ENCODE results near the gene MPEG1. TPM values are rescaled to one million over a fixed set of nuclear protein-coding genes. Genes with fewer than 3 reads are reported as not detected.
A peak's percentile ranks its signal among the peaks of the same experiment; 100 is the strongest.

Gene MPEG1
- total and polyA plus RNA-seq, 2 of the 13 experiments (the other 11 are each of a cell fraction or from before 2014, with no cell fraction given), result not detected

GRCh38 chr11:59191095-59191494 is 21.6 kb downstream of the MPEG1 start (continued):
- TF ChIP-seq ZKSCAN1 (IDR thresholded peaks at IDR 0.05; ENCODE audit: low read length) (no peak), MAZ (IDR thresholded peaks at IDR 0.05; ENCODE audit: borderline replicate concordance, low read depth, low read length) (no peak), MAZ (CRISPR knock-in tag; IDR thresholded peaks at IDR 0.05; ENCODE audit: low read depth) (no peak), RFX3 (CRISPR knock-in tag; IDR thresholded peaks at IDR 0.05) (no peak), ZNF3 (CRISPR knock-in tag; IDR thresholded peaks at IDR 0.05) (no peak), BRCA1 (CRISPR knock-in tag; IDR thresholded peaks at IDR 0.05) (no peak), ZNF577 (CRISPR knock-in tag; IDR thresholded peaks at IDR 0.05; ENCODE audit: borderline replicate concordance, low read depth) (no peak), ZSCAN25 (CRISPR knock-in tag; IDR thresholded peaks at IDR 0.05) (0 out of 2 replicates have a peak, but pooled peaks have one; percentile 35), CBFB (CRISPR knock-in tag; IDR thresholded peaks at IDR 0.05) (no peak), ZBTB21 (CRISPR knock-in tag; IDR thresholded peaks at IDR 0.05) (no peak), TEAD3 (CRISPR knock-in tag; optimal IDR thresholded peaks at IDR 0.05; ENCODE audit: borderline replicate concordance) (peak; percentile 93), HOXA7 (CRISPR knock-in tag; IDR thresholded peaks at IDR 0.05) (no peak), RARG (CRISPR knock-in tag; IDR thresholded peaks at IDR 0.05; ENCODE audit: low read depth) (no peak), ZKSCAN5 (CRISPR knock-in tag; IDR thresholded peaks at IDR 0.05) (no peak), ZNF510 (CRISPR knock-in tag; IDR thresholded peaks at IDR 0.05; ENCODE audit: low read depth) (no peak), ZNF549 (CRISPR knock-in tag; IDR thresholded peaks at IDR 0.05) (no peak), U2AF2 (IDR thresholded peaks at IDR 0.05; ENCODE audit: low read depth, low read length) (no peak), RXRB (CRISPR knock-in tag; IDR thresholded peaks at IDR 0.05; ENCODE audit: borderline replicate concordance) (no peak), ZNF558 (CRISPR knock-in tag; IDR thresholded peaks at IDR 0.05; ENCODE audit: borderline replicate concordance) (no peak), KLF16 (CRISPR knock-in tag; IDR thresholded peaks at IDR 0.05) (no peak), ZNF12 (CRISPR knock-in tag; IDR thresholded peaks at IDR 0.05) (no peak), ZNF501 (CRISPR knock-in tag; IDR thresholded peaks at IDR 0.05) (no peak), JUNB (CRISPR knock-in tag; IDR thresholded peaks at IDR 0.05; ENCODE audit: borderline replicate concordance) (no peak), MAFF (IDR thresholded peaks at IDR 0.05; ENCODE audit: low read depth, low read length) (no peak), LBX2 (CRISPR knock-in tag; IDR thresholded peaks at IDR 0.05; ENCODE audit: borderline replicate concordance) (no peak), GATA4 (IDR thresholded peaks at IDR 0.05; ENCODE audit: borderline replicate concordance, low read depth) (no peak), ZNF546 (CRISPR knock-in tag; conservative IDR thresholded peaks at IDR 0.05) (no peak), ELF3 (CRISPR knock-in tag; IDR thresholded peaks at IDR 0.05) (peak; percentile 37; the same call in 1 of the 2 replicates), TEAD2 (CRISPR knock-in tag; IDR thresholded peaks at IDR 0.05) (no peak), NR2F1 (CRISPR knock-in tag; IDR thresholded peaks at IDR 0.05) (no peak)
- TF ChIP-seq, protein P1, sequence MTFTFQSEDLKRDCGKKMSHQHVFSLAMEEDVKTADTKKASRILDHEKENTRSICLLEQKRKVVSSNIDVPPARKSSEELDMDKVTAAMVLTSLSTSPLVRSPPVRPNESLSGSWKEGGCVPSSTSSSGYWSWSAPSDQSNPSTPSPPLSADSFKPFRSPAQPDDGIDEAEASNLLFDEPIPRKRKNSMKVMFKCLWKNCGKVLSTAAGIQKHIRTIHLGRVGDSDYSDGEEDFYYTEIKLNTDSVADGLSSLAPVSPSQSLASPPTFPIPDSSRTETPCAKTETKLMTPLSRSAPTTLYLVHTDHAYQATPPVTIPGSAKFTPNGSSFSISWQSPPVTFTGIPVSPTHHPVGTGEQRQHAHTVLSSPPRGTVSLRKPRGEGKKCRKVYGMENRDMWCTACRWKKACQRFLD (CRISPR knock-in tag; IDR thresholded peaks at IDR 0.05; ENCODE audit: borderline replicate concordance), result no peak
- TF ChIP-seq, protein P2, sequence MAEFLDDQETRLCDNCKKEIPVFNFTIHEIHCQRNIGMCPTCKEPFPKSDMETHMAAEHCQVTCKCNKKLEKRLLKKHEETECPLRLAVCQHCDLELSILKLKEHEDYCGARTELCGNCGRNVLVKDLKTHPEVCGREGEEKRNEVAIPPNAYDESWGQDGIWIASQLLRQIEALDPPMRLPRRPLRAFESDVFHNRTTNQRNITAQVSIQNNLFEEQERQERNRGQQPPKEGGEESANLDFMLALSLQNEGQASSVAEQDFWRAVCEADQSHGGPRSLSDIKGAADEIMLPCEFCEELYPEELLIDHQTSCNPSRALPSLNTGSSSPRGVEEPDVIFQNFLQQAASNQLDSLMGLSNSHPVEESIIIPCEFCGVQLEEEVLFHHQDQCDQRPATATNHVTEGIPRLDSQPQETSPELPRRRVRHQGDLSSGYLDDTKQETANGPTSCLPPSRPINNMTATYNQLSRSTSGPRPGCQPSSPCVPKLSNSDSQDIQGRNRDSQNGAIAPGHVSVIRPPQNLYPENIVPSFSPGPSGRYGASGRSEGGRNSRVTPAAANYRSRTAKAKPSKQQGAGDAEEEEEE (CRISPR knock-in tag; IDR thresholded peaks at IDR 0.05; ENCODE audit: borderline replicate concordance), result no peak

Measured in HepG2 (cell line).